Coronary artery (tissue), 2 donors: ENCODE data around the gene LRRC71.

Source experiments
- DNase-seq: peaks from one replicate; pipeline ENCODE4 v3.0.0-alpha.2; 2017; ENCODE audit warnings: low spot score
- H3K27ac ChIP-seq, 2 donors: fragments of 200-600 bp; sonication (generic); one replicate each; pipeline ENCODE4 v1.5.1; 2016 to 2019
- H3K4me3 ChIP-seq: fragments of 200-600 bp; sonication (generic); 2 replicates; pipeline ENCODE4 v1.5.1; 2016; ENCODE audit warnings: mild to moderate bottlenecking, moderate library complexity
- TF ChIP-seq, protein P1 (sequence below): fragments of 200-600 bp; sonication (generic); IDR thresholded peaks from one replicate; pipeline ENCODE4 v1.5.1; 2019; ENCODE audit warnings: antibody characterized with exemption

The LRRC71 gene

DNA sequence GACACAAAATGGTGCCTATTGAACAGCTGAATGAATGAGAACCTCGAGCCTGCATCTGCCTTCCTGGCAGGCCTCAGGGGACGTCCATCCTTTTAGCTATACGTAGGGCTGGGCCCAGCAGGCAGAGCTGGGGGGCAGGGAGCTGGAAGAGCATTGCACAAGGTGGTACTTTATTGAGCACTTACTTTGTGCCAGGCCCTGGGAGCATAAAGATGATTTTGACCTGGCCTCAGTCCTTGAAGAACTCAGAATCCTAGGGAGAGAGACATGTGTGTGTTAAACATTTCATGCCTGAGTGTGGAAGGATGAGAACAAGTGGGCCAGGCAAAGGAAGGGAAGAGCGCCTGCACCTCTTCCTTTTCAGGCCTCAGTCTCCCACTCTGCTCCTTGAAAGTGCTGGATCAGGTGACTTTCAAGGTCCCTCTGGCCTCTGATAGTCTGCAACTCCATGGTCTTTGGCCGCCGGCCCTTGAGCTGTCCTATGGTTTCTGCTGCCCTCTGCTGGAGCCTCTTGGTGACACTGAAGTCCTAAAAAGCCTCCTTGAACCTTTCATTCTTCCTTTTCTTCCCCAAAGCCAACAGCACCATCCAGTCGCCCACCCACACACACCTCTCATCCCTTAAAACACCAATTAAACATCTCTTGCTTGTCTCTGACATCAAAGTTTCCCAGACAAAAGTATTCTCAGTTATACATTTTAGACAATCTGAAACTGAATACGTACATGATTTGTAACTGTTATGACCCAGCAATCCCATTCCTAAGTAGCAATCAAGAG lies 30.4 kb upstream of the LRRC71 start:
- TF ChIP-seq, protein P1, sequence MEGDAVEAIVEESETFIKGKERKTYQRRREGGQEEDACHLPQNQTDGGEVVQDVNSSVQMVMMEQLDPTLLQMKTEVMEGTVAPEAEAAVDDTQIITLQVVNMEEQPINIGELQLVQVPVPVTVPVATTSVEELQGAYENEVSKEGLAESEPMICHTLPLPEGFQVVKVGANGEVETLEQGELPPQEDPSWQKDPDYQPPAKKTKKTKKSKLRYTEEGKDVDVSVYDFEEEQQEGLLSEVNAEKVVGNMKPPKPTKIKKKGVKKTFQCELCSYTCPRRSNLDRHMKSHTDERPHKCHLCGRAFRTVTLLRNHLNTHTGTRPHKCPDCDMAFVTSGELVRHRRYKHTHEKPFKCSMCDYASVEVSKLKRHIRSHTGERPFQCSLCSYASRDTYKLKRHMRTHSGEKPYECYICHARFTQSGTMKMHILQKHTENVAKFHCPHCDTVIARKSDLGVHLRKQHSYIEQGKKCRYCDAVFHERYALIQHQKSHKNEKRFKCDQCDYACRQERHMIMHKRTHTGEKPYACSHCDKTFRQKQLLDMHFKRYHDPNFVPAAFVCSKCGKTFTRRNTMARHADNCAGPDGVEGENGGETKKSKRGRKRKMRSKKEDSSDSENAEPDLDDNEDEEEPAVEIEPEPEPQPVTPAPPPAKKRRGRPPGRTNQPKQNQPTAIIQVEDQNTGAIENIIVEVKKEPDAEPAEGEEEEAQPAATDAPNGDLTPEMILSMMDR: peak; percentile 76
- no peak for DNase-seq
- H3K4me3 ChIP-seq: no peak overlapping the region

DNA sequence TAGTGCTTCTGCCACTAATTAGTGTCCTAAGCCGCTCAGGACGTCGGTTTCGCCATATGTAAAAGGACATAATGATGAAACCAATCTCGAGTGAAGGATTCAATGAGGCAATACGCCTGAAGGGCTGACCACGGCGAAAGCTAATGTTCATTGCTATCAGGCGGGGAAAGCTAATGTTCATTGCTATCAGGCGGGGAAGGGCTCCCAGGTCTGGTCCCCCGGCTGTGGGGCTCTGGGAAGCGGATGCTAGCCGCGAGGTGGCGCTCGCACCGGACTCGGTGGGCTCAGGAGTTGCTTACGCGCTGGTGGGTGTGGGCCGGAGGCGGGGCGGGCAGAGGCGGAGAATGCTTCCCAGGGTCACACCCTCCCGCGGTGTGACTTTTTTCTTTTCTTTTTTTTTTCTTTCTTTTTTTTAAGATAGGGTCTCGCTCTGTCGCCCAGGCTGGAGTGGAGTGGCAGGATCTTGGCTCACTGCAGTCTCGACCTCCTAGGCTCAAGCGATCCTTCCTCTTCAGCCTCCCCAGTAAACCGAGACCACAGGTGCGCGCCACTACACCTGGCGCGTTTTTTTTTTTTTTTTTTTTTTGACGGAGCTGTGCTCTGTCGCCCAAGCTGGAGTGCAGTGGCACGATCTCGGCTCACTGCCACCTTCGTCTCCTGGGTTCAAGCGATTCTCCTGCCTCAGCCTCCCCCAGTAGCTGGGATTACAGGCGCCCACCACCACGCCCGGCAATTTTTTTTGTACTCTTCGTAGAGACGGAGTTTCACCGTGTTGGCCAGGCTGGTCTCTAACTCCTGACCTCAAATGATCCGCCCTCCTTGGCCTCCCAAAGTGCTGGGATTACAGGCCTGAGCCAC lies 28.0 kb upstream of the LRRC71 start:
- TF ChIP-seq, protein P1: peak; percentile 87
- DNase-seq: peak; percentile 93
- Histone ChIP-seq H3K4me3 (peak overlapping the region; percentile 81), H3K27ac (peak overlapping the region; percentile 84 to 98)

More for the DNA sequence above, 30.4 kb upstream of the LRRC71 start:
- no peak overlapping the region for H3K27ac ChIP-seq

DNA sequence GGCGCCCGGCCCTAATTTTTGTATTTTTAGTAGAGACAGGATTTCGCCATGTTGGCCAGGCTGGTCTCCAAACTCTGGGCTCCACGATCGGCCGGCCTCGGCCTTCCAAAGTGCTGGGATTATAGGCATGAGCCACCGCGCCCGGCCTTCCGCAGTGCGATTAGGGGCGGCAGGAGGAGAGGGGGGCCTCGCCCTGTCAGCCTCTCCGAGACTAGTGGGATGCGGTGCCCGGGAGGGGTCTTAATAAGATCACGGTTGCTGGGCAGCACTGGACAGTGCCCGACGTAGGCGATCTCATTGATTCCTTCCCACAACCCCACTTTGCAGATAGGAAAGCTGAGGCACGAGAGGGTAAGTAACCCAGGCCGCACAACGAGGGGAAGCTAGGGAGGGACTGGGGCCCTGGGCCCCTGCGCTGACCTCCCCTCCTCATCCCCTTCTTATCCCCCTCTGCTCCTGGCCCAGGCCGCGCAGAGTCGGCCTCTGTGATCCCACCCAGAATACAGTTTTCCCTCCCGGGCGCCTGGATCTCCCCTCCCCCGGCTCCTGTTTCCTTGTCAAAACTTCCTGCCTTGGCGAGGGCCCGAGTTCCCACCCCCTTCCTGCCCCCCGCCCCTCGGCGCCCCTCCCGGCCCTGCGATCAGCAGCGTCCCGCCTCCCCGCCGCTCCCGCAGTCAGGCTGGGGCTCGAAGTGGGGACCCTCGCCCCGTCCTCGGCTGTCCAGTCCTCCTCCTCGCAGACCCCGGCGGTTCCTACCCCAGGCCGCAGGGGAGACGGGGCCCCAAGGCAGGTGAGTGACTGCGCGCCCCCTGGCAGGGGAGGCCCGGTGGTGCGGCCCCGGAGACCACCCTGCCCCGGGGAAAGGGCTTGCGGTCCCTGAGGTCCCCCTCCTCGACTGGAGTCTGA lies 27.1 kb upstream of the LRRC71 start, which contains the start of gene PEAR1:
Gene PEAR1 (plus strand): TSS at position 671 of the 906 bp plus-strand sequence. CDS start 10,209 bp downstream, outside the sequence.
- peak within 1 kb of the TSS; percentile 84 to 98 for H3K27ac ChIP-seq
- DNase-seq: no peak
- TF ChIP-seq, protein P1: no peak
- H3K4me3 ChIP-seq: peak within 1 kb of the TSS; percentile 81

DNA sequence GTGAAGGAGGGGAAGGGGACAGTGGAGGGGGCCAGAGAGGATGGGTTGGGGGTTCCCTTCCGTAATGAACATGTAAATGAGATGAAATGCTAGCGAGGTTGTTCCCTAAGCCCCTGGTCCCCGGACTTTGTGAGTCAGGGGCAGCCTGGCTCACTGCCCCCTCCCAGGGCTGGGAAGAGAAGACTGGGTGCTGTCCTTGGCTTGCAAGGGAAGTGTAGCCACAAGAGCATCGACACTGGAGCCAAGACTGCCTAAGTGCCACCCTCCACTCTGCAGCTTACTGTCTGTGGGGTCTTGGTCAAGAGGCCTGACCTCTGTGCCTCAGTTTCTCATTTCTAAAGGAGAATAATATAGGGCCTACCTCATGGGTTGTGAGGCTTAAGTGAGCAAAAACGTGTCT lies 26.4 kb upstream of the LRRC71 start:
- Histone ChIP-seq H3K27ac (peak overlapping the region; percentile 84 to 98), H3K4me3 (peak overlapping the region; percentile 81)
- TF ChIP-seq, protein P1: no peak
- DNase-seq: no peak

DNA sequence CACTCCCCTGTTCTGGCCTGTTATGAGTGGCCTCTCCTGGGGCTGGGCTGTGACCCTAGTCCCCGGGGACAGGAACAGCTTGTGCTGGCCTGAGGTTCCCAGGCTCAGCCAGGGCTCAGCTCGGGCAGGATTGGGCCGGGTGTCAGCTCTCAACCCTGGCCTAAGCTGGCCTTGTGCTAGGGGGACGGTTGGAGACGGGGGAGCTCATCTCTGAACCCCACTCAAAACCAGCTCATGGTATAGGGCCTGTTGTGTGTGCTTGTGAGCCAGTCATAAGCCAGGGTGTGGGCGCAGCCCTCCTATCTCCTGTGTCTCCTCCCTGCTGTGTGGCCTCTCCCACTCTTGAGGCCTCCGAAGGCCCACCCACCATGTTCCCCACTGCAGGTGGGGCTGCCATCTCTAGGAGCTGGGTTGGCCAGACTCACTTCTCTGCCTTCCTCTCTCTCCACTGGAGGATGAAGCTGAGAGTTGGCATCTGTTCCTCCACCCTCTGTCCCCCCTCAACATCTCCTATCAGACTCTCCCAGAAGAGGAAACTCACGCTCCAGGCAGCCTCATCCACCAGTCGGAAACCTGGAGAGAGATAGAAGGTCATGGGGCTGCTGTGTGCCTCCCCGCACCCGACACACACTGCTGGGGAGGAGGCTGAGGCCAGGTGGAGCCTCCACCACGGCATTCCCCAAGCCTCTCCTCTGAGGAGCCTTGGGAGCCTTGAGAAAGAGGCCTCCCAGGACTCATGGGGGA lies 25.5 kb upstream of the LRRC71 start:
- DNase-seq: peak; percentile 91
- Histone ChIP-seq H3K4me3 (peak overlapping the region; percentile 81), H3K27ac (peak overlapping the region; percentile 84 to 98)
- TF ChIP-seq, protein P1: no peak

DNA sequence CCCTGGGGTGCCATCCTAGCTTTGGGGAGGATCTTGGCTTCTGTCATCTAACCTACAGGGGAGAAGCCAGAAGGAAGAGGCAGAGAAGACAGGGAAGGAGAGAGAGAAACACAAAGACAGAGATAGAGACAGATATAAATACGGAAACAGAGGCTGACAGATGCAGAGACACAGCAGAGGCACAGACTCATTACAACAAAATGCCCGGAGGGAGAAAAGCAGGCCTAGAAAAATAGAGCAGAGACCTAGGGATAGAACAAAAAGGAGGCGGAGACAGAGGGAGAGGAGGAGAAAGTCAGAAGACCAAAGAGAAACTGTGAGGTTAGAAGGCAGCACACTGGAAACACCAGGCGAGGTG lies 25.0 kb upstream of the LRRC71 start:
- H3K27ac ChIP-seq: peak overlapping the region; percentile 84 to 98
- TF ChIP-seq, protein P1: no peak

More for the DNA sequence above, 25.0 kb upstream of the LRRC71 start:
- peak overlapping the region; percentile 81 for H3K4me3 ChIP-seq
- no peak for DNase-seq
